ENCODE data around the gene AP1S1.

GRCh38 chr7:101166648-101166908 is 12.3 kb downstream of the AP1S1 start:
- no peak for TF ChIP-seq CTCF (IDR thresholded peaks at IDR 0.05; ENCODE audit: low read length)
- TF ChIP-seq EZH2 (optimal IDR thresholded peaks at IDR 0.05; ENCODE audit: low read depth, low read length) = no peak
